MCF 10A (cell line): ENCODE measurements around the gene CR2. TPM values are rescaled to one million over a fixed set of nuclear protein-coding genes. Genes with fewer than 3 reads are reported as not detected.

Experiments
- BruUV-seq: library from RNA; stranded (reverse); fragments of 400-500 nt; replicated peaks from 2 replicates; lab custom pipeline; 2021; lab: Mats Ljungman, UMichigan
- CTCF ChIA-PET: fragments of 300-600 bp; sonication (Branson Sonifier 250); formaldehyde crosslinking; extraction: SDS; loops from one replicate; lab custom pipeline; 2021; ENCODE audit warnings: antibody characterized with exemption, inconsistent platforms; lab: Yijun Ruan, JAX
- POLR2A ChIA-PET: fragments of 300-600, 350-650 bp; sonication (Branson Sonifier 250); formaldehyde crosslinking; extraction: SDS; loops from one replicate; lab custom pipeline; 2020; ENCODE audit warnings: antibody characterized with exemption, inconsistent platforms; lab: Yijun Ruan, JAX
- DNase-seq: peaks from one replicate; pipeline ENCODE4 v3.0.0-alpha.2; 2018; ENCODE audit not compliant: unreplicated experiment
- H3K27ac Mint-ChIP-seq: one replicate; pipeline ENCODE4 v1.8.0; 2022; ENCODE audit warnings: mild to moderate bottlenecking, low read depth, mixed read lengths; ENCODE audit not compliant: unreplicated experiment
- H3K27me3 Mint-ChIP-seq: one replicate; pipeline ENCODE4 v1.8.0; 2022; ENCODE audit warnings: mixed read lengths; ENCODE audit not compliant: insufficient read depth, unreplicated experiment
- H3K36me3 Mint-ChIP-seq: one replicate; pipeline ENCODE4 v1.8.0; 2022; ENCODE audit warnings: mild to moderate bottlenecking, moderate library complexity, mixed read lengths; ENCODE audit not compliant: insufficient read depth, unreplicated experiment
- H3K4me1 Mint-ChIP-seq: one replicate; pipeline ENCODE4 v1.8.0; 2022; ENCODE audit warnings: mixed read lengths; ENCODE audit not compliant: insufficient read depth, unreplicated experiment
- H3K4me3 Mint-ChIP-seq: one replicate; pipeline ENCODE4 v1.8.0; 2022; ENCODE audit warnings: mild to moderate bottlenecking, moderate library complexity, mixed read lengths; ENCODE audit not compliant: unreplicated experiment
- H3K9me3 Mint-ChIP-seq: one replicate; pipeline ENCODE4 v1.8.0; 2022; ENCODE audit warnings: mixed read lengths; ENCODE audit not compliant: unreplicated experiment
- intact Hi-C: fragments of 100-400 bp; cut with micrococcal nuclease; formaldehyde crosslinking; loops from 2 replicates; pipeline ENCODE4 v1.14.1; 2022
- total RNA-seq: library from RNA; stranded (reverse); gene quantifications from 2 replicates; pipeline ENCODE4 v1.2.3, GENCODE V29; 2022
- TF ChIP-seq, protein P1 (sequence below): fragments of 200-600 bp; IDR thresholded peaks from one replicate; pipeline ENCODE4 v1.8.0; 2022; ENCODE audit warnings: antibody characterized with exemption, mild to moderate bottlenecking; ENCODE audit not compliant: unreplicated experiment

CR2 gene
- total RNA-seq, 1 experiment from 2014 or later, result not detected

DNA sequence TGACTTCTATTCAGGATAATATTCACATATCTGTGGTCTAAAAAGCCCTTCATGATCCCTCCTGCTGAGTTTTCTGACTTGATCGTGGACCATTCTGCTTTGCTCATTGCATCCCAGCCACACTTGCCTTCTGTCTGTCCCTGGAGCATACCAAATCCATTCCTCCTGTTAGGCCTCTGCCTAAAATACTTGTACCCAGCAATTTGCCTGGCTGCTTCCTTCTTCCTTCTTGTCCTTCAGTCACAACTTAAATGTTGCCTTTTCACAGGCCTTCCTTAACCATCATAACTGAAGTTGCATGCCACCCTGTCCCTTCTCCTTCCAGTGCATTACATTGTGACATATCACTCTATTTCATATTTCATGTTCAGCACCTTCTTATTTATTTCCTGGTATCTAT lies 4.3 kb downstream of the CR2 start:
- TF ChIP-seq, protein P1, sequence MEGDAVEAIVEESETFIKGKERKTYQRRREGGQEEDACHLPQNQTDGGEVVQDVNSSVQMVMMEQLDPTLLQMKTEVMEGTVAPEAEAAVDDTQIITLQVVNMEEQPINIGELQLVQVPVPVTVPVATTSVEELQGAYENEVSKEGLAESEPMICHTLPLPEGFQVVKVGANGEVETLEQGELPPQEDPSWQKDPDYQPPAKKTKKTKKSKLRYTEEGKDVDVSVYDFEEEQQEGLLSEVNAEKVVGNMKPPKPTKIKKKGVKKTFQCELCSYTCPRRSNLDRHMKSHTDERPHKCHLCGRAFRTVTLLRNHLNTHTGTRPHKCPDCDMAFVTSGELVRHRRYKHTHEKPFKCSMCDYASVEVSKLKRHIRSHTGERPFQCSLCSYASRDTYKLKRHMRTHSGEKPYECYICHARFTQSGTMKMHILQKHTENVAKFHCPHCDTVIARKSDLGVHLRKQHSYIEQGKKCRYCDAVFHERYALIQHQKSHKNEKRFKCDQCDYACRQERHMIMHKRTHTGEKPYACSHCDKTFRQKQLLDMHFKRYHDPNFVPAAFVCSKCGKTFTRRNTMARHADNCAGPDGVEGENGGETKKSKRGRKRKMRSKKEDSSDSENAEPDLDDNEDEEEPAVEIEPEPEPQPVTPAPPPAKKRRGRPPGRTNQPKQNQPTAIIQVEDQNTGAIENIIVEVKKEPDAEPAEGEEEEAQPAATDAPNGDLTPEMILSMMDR, result no peak
- Mint-ChIP-seq H3K36me3 (no peaks in the 10 kb centered on the region), H3K27me3 (peaks cover 21% of the 10 kb centered on the region), H3K4me1 (no peaks in the 10 kb centered on the region), H3K4me3 (no peak overlapping the region), H3K27ac (no peak overlapping the region), H3K9me3 (no peaks in the 10 kb centered on the region)
- ChIA-PET POLR2A (interaction anchor here (1.0 kb wide), 1 partner anchor 22 kb away, joined by 3 read pairs; no protein-coding TSS in a partner anchor), CTCF (no interaction called here)
- DNase-seq, result no peak
- BruUV-seq, result no TSS peak
- intact Hi-C loops, result no loop called here

DNA sequence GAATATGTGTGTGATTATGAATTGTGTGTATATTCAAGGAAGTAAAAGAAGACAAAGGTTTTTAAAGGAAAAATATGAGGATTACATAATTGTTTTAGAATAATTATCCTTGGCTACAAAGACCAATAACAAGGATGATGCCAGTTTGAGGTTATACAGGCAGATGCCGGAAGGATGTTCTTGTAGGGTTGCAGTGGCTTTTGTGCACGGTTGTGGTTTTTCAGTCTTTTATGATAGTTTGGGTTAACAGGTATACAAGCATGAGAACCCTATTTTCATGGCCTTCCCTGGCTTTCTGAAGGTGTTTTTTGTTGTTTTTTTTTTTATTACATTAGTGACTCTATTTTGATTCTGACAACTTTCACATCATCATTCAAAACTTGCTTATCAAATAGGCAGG lies 4.9 kb downstream of the CR2 start:
- no peak overlapping the region for H3K4me3 Mint-ChIP-seq
- ChIA-PET POLR2A (no interaction called here), CTCF (no interaction called here)
- TF ChIP-seq, protein P1, result no peak
- no TSS peak for BruUV-seq
- peaks cover 19% of the 10 kb centered on the region for H3K27me3 Mint-ChIP-seq
- H3K4me1 Mint-ChIP-seq, result no peaks in the 10 kb centered on the region
- H3K27ac Mint-ChIP-seq, result no peak overlapping the region
- no peaks in the 10 kb centered on the region for H3K36me3 Mint-ChIP-seq
- no peaks in the 10 kb centered on the region for H3K9me3 Mint-ChIP-seq
- no peak for DNase-seq
- intact Hi-C loops, result no loop called here

DNA sequence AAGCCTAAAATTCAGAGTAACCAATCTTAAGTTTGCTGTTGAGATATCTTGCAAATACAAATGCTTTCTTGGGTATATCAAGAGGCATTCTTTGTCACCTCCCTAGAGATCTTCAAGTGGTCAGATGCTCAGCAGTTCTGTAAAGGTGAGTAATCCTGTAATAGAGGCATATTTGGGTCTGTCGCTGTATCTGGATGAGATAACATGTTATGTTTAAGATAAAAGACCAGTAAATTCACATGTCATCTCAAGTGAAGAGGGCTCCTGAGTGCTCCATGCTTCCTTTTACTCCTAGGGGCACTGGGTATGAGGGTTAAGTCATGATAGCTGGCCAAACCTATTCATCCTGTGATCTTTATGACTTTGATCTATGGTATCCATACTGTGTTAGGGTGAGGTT lies 7.5 kb downstream of the CR2 start:
- BruUV-seq, result no TSS peak
- POLR2A ChIA-PET, result interaction anchor here (0.7 to 1.3 kb wide), 3 partner anchors 9 to 409 kb away, joined by 3 to 4 read pairs (median 3); partner anchors contain the start of gene PFKFB2
- TF ChIP-seq, protein P1, result no peak
- H3K27ac Mint-ChIP-seq, result no peak overlapping the region
- intact Hi-C loops, result no loop called here
- H3K4me3 Mint-ChIP-seq, result no peak overlapping the region
- no peak for DNase-seq
- H3K4me1 Mint-ChIP-seq, result no peaks in the 10 kb centered on the region
- CTCF ChIA-PET, result interaction anchor here (0.5 to 1.2 kb wide), 5 partner anchors 13 to 433 kb away, joined by 3 to 4 read pairs (median 3); partner anchors contain the start of gene CR1
- no peaks in the 10 kb centered on the region for H3K9me3 Mint-ChIP-seq
- peaks cover 41% of the 10 kb centered on the region for H3K27me3 Mint-ChIP-seq
- no peaks in the 10 kb centered on the region for H3K36me3 Mint-ChIP-seq

DNA sequence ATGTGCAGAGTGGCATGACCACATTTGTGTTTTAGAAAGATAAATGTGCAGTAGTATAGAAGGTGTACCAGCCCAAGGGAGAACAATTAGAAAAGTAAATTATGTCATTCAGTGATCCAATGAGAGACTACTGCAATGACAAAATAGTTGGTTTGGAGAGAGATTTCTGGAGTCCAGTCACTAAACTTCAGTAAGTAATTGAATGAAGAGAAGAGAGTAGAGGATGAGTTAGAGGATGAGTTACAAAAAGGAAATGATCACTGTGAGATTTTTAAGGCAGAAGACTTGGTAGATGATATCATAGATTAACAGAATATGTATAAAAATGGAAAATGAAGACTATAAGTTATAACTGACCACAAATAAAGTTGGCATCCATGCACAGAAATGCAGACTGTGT lies 8.4 kb downstream of the CR2 start:
- H3K4me3 Mint-ChIP-seq, result no peak overlapping the region
- no peak for DNase-seq
- H3K4me1 Mint-ChIP-seq, result no peaks in the 10 kb centered on the region
- TF ChIP-seq, protein P1, result no peak
- intact Hi-C loops, result no loop called here
- BruUV-seq, result no TSS peak
- ChIA-PET POLR2A (no interaction called here), CTCF (interaction anchor here (0.8 to 1.2 kb wide), 2 partner anchors 12 to 378 kb away, joined by 3 to 4 read pairs; no protein-coding TSS in a partner anchor)
- no peak overlapping the region for H3K27ac Mint-ChIP-seq
- H3K9me3 Mint-ChIP-seq, result no peaks in the 10 kb centered on the region
- peaks cover 50% of the 10 kb centered on the region for H3K27me3 Mint-ChIP-seq
- no peaks in the 10 kb centered on the region for H3K36me3 Mint-ChIP-seq
